RWPE1 (cell line): ENCODE results near the gene IRF4.

Source experiments
- CTCF ChIA-PET: fragments of 350-600 bp; sonication (Branson Sonifier 250); formaldehyde crosslinking; extraction: SDS; loops from one replicate; lab custom pipeline; 2021; lab: Yijun Ruan, JAX
- POLR2A ChIA-PET: fragments of 400-600 bp; formaldehyde crosslinking; extraction: SDS; loops from one replicate; lab custom pipeline; 2020; ENCODE audit warnings: antibody characterized with exemption; ENCODE audit not compliant: low non-redundant PET; lab: Yijun Ruan, JAX
- DNase-seq: peaks from one replicate; pipeline ENCODE4 v3.0.0; 2012; ENCODE audit warnings: low spot score
- H3K27ac ChIP-seq: fragments of 450-650 bp; 2 replicates; pipeline ENCODE4 v1.5.1; 2017
- CTCF ChIP-seq: fragments of 450-650 bp; conservative IDR thresholded peaks from 2 replicates; pipeline ENCODE4 v1.5.1; 2017; ENCODE audit warnings: low read depth, mild to moderate bottlenecking

Gene IRF4

GRCh38 chr6:391559-392440, at the start of gene IRF4:
IRF4 (plus strand) TSS chr6:391752; CDS start chr6:393153, 1,401 bp downstream.
- CTCF ChIA-PET = no interaction called here
- DNase-seq = no peak
- no peak within 1 kb of the TSS for H3K27ac ChIP-seq
- TF ChIP-seq CTCF = no peak
- POLR2A ChIA-PET = no interaction called here

DNA sequence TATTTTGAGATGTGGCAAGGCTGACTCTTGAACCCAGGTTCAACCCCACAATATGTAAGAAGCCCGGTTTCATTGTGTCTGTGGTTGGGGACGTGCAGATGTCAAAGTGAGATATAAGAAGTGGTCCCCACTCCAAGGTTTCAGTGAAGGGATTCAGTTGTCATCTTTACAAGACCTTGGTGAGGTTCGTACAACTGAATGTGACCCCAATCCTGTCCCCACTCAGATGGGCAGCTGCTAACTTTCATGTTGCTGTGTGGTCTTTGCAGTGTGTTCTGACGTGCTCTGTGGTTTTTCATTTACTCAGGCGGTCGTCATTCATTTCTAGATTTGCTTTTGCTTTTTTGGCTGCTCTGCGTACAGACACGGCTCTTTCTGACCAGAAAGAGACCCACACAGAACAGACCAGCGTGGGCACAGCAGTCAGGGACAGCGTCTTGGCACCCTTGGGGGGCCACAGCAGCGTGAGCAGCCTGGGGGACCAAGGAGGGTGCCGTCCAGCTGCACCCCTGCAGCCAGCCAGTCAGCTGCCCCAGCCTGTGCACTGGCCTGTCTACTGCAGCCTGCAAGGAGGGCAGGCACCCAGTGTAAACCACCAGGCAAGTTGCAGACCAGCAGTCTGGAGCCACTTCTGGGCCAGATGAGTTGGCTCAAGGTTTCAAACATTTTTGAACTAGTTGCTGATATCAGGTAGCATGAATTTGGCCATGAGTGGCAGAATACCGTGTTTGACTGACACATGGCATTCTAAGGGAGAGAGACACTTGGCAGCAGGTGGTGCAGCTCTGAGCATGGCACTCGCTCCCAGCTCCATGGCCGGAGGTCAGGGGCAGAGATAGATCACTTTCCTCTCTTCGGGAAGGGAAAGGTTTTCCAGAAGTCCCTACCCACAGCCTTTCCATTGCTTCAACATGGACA, 49.4 kb upstream of the IRF4 start:
- CTCF ChIA-PET = no interaction called here
- no peak for DNase-seq
- TF ChIP-seq CTCF = no peak
- H3K27ac ChIP-seq = no peak overlapping the region
- POLR2A ChIA-PET = no interaction called here

- no peak for TF ChIP-seq CTCF
- no peak overlapping the region for H3K27ac ChIP-seq
- no peak for DNase-seq
- POLR2A ChIA-PET = no interaction called here
- CTCF ChIA-PET = no interaction called here
Measured at GRCh38 chr6:342832-343179, 48.7 kb upstream of the IRF4 start.

- ChIA-PET CTCF (no interaction called here), POLR2A (no interaction called here)
- H3K27ac ChIP-seq = no peak overlapping the region
- DNase-seq = no peak
- TF ChIP-seq CTCF = no peak
Measured at GRCh38 chr6:343226-343935, 48.2 kb upstream of the IRF4 start.

- no peak overlapping the region for H3K27ac ChIP-seq
- no peak for DNase-seq
- POLR2A ChIA-PET = no interaction called here
- CTCF ChIA-PET = interaction anchor here (0.7 kb wide), 2 partner anchors 271 to 819 kb away, joined by 3 read pairs; no protein-coding TSS in a partner anchor
- TF ChIP-seq CTCF = no peak
Measured at GRCh38 chr6:343960-344815, 47.4 kb upstream of the IRF4 start.
